ENCODE data around the gene TMEM164.

The TMEM164 gene

GRCh38 chrX:110139172-110139571 is 136.3 kb downstream of the TMEM164 start:
- Histone ChIP-seq H4K91ac (ENCODE audit: low read depth, low read length) (no peak overlapping the region), H3K23ac (ENCODE audit: low read length) (no peak overlapping the region), H4K12ac (ENCODE audit: low read depth, low read length) (no peak overlapping the region), H3K27me3 (ENCODE audit: insufficient read depth, low read length) (no peaks in the 10 kb centered on the region), H3K4me3 (ENCODE audit: low read depth, low read length) (no peak overlapping the region), H3K9ac (ENCODE audit: low read length) (no peak overlapping the region), H2BK5ac (ENCODE audit: low read depth, low read length, poor library complexity) (no peak overlapping the region), H3K79me1 (ENCODE audit: low read length) (no peaks in the 10 kb centered on the region), H2BK12ac (ENCODE audit: low read length) (no peak overlapping the region), H2AK5ac (ENCODE audit: low read length) (no peak overlapping the region), H3K4me2 (ENCODE audit: low read length) (no peak overlapping the region), H3K27ac (ENCODE audit: low read depth, low read length) (no peak overlapping the region), H3K14ac (ENCODE audit: low read length) (no peak overlapping the region), H3K36me3 (ENCODE audit: control insufficient read depth in 1 of 2, insufficient read depth in 2 of 2, low read length in 2 of 2) (no peaks in the 10 kb centered on the region), H3K9me3 (ENCODE audit: insufficient read depth, low read depth, low read length) (no peaks in the 10 kb centered on the region), H3K79me2 (ENCODE audit: control insufficient read depth, insufficient read depth, low read length, poor library complexity) (no peaks in the 10 kb centered on the region), H3K4ac (ENCODE audit: low read depth, low read length) (no peak overlapping the region), H2AFZ (ENCODE audit: insufficient read depth, low read length, poor library complexity) (no peak overlapping the region), H2BK120ac (ENCODE audit: insufficient read depth, low read length, poor library complexity) (no peak overlapping the region), H3K18ac (ENCODE audit: low read length) (no peak overlapping the region), H4K8ac (ENCODE audit: low read depth, low read length) (no peak overlapping the region), H3K4me1 (ENCODE audit: control insufficient read depth in 1 of 2, insufficient read depth in 2 of 2, low read length in 2 of 2) (peaks cover 4 to 7% of the 10 kb centered on the region in 2 experiments)
- no CpG with 5 or more reads among the region's 1 CpG for WGBS (ENCODE audit: extremely low coverage, insufficient coverage, insufficient read length)
- no peak for DNase-seq

- Histone ChIP-seq H3K18ac (ENCODE audit: low read length) (no peak overlapping the region), H3K4ac (ENCODE audit: low read depth, low read length) (no peak overlapping the region), H3K4me1 (ENCODE audit: control insufficient read depth in 1 of 2, insufficient read depth in 2 of 2, low read length in 2 of 2) (peaks cover 4 to 7% of the 10 kb centered on the region in 2 experiments), H3K4me2 (ENCODE audit: low read length) (no peak overlapping the region), H3K9me3 (ENCODE audit: insufficient read depth, low read depth, low read length) (no peaks in the 10 kb centered on the region), H3K36me3 (ENCODE audit: control insufficient read depth in 1 of 2, insufficient read depth in 2 of 2, low read length in 2 of 2) (no peaks in the 10 kb centered on the region), H3K14ac (ENCODE audit: low read length) (no peak overlapping the region), H4K12ac (ENCODE audit: low read depth, low read length) (no peak overlapping the region), H2BK12ac (ENCODE audit: low read length) (no peak overlapping the region), H3K27me3 (ENCODE audit: insufficient read depth, low read length) (no peaks in the 10 kb centered on the region), H3K27ac (ENCODE audit: low read depth, low read length) (no peak overlapping the region), H3K9ac (ENCODE audit: low read length) (no peak overlapping the region), H3K23ac (ENCODE audit: low read length) (no peak overlapping the region), H3K4me3 (ENCODE audit: low read depth, low read length) (no peak overlapping the region), H2AFZ (ENCODE audit: insufficient read depth, low read length, poor library complexity) (no peak overlapping the region), H4K8ac (ENCODE audit: low read depth, low read length) (no peak overlapping the region), H3K79me1 (ENCODE audit: low read length) (no peaks in the 10 kb centered on the region), H2AK5ac (ENCODE audit: low read length) (no peak overlapping the region), H2BK5ac (ENCODE audit: low read depth, low read length, poor library complexity) (no peak overlapping the region), H4K91ac (ENCODE audit: low read depth, low read length) (no peak overlapping the region), H2BK120ac (ENCODE audit: insufficient read depth, low read length, poor library complexity) (no peak overlapping the region), H3K79me2 (ENCODE audit: control insufficient read depth, insufficient read depth, low read length, poor library complexity) (no peaks in the 10 kb centered on the region)
- WGBS (ENCODE audit: extremely low coverage, insufficient coverage, insufficient read length) = no CpG with 5 or more reads among the region's 5 CpGs
- no peak for DNase-seq
Measured at GRCh38 chrX:110142096-110142495, 139.2 kb downstream of the TMEM164 start.

GRCh38 chrX:110143454-110144210 is 140.7 kb downstream of the TMEM164 start:
- Histone ChIP-seq H2AFZ (ENCODE audit: insufficient read depth, low read length, poor library complexity) (no peak overlapping the region), H2BK120ac (ENCODE audit: insufficient read depth, low read length, poor library complexity) (no peak overlapping the region), H3K9me3 (ENCODE audit: insufficient read depth, low read depth, low read length) (no peaks in the 10 kb centered on the region), H2BK5ac (ENCODE audit: low read depth, low read length, poor library complexity) (no peak overlapping the region), H3K9ac (ENCODE audit: low read length) (no peak overlapping the region), H3K27ac (ENCODE audit: low read depth, low read length) (no peak overlapping the region), H3K4me2 (ENCODE audit: low read length) (no peak overlapping the region), H3K79me1 (ENCODE audit: low read length) (no peaks in the 10 kb centered on the region), H3K23ac (ENCODE audit: low read length) (no peak overlapping the region), H3K4me1 (ENCODE audit: control insufficient read depth in 1 of 2, insufficient read depth in 2 of 2, low read length in 2 of 2) (peaks cover 4 to 7% of the 10 kb centered on the region in 2 experiments), H2BK12ac (ENCODE audit: low read length) (no peak overlapping the region), H3K79me2 (ENCODE audit: control insufficient read depth, insufficient read depth, low read length, poor library complexity) (no peaks in the 10 kb centered on the region), H4K8ac (ENCODE audit: low read depth, low read length) (no peak overlapping the region), H3K27me3 (ENCODE audit: insufficient read depth, low read length) (no peaks in the 10 kb centered on the region), H3K14ac (ENCODE audit: low read length) (no peak overlapping the region), H3K4ac (ENCODE audit: low read depth, low read length) (no peak overlapping the region), H4K12ac (ENCODE audit: low read depth, low read length) (no peak overlapping the region), H3K18ac (ENCODE audit: low read length) (no peak overlapping the region), H4K91ac (ENCODE audit: low read depth, low read length) (no peak overlapping the region), H3K36me3 (ENCODE audit: control insufficient read depth in 1 of 2, insufficient read depth in 2 of 2, low read length in 2 of 2) (peaks cover 0 to 2% of the 10 kb centered on the region in 2 experiments), H3K4me3 (ENCODE audit: low read depth, low read length) (no peak overlapping the region), H2AK5ac (ENCODE audit: low read length) (no peak overlapping the region)
- DNase-seq = no peak
- no CpG with 5 or more reads among the region's 6 CpGs for WGBS (ENCODE audit: extremely low coverage, insufficient coverage, insufficient read length)

GRCh38 chrX:110145311-110145710 is 142.4 kb downstream of the TMEM164 start:
- H3K79me1 ChIP-seq (ENCODE audit: low read length) = no peaks in the 10 kb centered on the region
- H2BK5ac ChIP-seq (ENCODE audit: low read depth, low read length, poor library complexity) = no peak overlapping the region
- H3K36me3 ChIP-seq (ENCODE audit: control insufficient read depth in 1 of 2, insufficient read depth in 2 of 2, low read length in 2 of 2) = peaks cover 1 to 2% of the 10 kb centered on the region in 2 experiments
- no peaks in the 10 kb centered on the region for H3K27me3 ChIP-seq (ENCODE audit: insufficient read depth, low read length)
- no peak overlapping the region for H4K91ac ChIP-seq (ENCODE audit: low read depth, low read length)
- H2BK12ac ChIP-seq (ENCODE audit: low read length) = no peak overlapping the region
- H3K23ac ChIP-seq (ENCODE audit: low read length) = no peak overlapping the region
- H2BK120ac ChIP-seq (ENCODE audit: insufficient read depth, low read length, poor library complexity) = no peak overlapping the region
- no peaks in the 10 kb centered on the region for H3K79me2 ChIP-seq (ENCODE audit: control insufficient read depth, insufficient read depth, low read length, poor library complexity)
- no peak overlapping the region for H3K9ac ChIP-seq (ENCODE audit: low read length)
- no peak overlapping the region for H3K4me3 ChIP-seq (ENCODE audit: low read depth, low read length)
- no peak overlapping the region for H2AK5ac ChIP-seq (ENCODE audit: low read length)
- H3K14ac ChIP-seq (ENCODE audit: low read length) = no peak overlapping the region
- H3K9me3 ChIP-seq (ENCODE audit: insufficient read depth, low read depth, low read length) = no peaks in the 10 kb centered on the region
- no peak overlapping the region for H3K18ac ChIP-seq (ENCODE audit: low read length)
- H3K27ac ChIP-seq (ENCODE audit: low read depth, low read length) = no peak overlapping the region
- peaks cover 0 to 4% of the 10 kb centered on the region in 2 experiments for H3K4me1 ChIP-seq (ENCODE audit: control insufficient read depth in 1 of 2, insufficient read depth in 2 of 2, low read length in 2 of 2)
- H3K4ac ChIP-seq (ENCODE audit: low read depth, low read length) = no peak overlapping the region
- DNase-seq = no peak
- H4K8ac ChIP-seq (ENCODE audit: low read depth, low read length) = no peak overlapping the region
- no peak overlapping the region for H2AFZ ChIP-seq (ENCODE audit: insufficient read depth, low read length, poor library complexity)
- no peak overlapping the region for H4K12ac ChIP-seq (ENCODE audit: low read depth, low read length)
- H3K4me2 ChIP-seq (ENCODE audit: low read length) = no peak overlapping the region
